DMS53 treated with DMSO at 0.1 percent for 48 hours (cell line): ENCODE measurements around the gene KLRG1.
A peak's percentile ranks its signal among the peaks of the same experiment; 100 is the strongest.

Source experiments
- DNase-seq: peaks from one replicate; lab custom pipeline; 2025; ENCODE audit not compliant: unreplicated experiment; lab: John Stamatoyannopoulos, UW

Gene KLRG1

DNA sequence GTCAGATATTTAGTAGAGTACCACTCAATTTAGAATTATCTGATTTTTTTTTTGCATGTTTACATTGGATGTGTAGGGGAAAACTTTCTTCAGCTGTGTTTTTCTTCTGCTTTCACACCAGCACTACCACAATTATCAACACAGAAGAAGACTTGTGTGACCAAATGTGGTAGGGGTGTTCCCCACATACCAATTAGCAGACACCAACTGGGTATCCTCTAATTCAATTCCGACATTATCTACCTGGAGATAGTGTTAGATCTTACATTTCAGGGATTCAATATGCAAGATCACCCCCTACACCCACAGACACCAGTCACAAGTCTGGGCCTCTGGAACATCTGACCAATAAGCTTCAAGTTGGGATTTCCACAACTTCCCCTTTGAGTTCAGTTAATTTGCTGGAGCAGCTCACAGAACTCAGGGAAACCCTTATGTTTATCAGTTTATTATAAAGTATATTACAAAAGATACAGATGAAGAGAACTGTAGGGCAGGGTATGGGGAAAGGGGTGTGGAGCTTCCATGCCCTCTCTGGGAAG is 4.1 kb upstream of the KLRG1 start:
- DNase-seq, result no peak

DNA sequence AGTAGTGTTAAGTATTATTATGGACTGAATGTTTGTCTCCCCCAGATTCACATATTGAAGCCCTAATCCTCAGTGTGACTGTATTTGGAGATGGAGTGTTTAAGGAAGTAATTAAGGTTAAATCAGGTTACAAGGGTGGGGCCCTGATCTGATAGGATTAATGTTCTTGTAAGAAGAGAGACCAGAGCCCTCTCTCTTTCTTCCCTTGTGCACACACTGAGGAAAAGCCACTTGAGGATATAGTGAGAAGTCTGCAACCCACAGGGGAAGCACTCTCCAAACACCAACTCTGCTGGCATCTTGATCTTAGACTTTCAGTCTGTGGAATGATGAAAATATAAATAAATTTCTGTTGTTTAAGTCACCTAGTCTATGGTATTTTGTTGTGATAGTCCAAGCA is 2.2 kb upstream of the KLRG1 start:
- no peak for DNase-seq

DNA sequence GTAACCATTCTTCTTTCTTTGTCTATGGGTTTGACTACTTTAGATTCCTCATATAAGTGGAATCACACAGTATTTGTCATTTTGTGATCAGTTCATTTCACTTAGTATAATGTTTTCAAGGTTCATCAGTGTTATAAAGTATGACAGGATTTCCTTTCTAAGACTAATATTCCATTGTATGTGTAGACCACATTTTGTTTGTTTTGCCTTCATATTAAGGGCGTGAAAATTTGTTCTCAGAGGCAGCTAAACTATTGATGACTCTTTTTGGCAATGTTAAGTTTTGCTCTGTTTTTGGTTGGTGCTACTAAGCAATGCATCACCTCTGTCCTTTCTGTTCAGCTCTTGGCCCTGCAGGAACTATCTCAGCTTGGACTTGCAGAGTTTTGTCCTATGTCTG is 1.7 kb upstream of the KLRG1 start:
- no peak for DNase-seq

DNA sequence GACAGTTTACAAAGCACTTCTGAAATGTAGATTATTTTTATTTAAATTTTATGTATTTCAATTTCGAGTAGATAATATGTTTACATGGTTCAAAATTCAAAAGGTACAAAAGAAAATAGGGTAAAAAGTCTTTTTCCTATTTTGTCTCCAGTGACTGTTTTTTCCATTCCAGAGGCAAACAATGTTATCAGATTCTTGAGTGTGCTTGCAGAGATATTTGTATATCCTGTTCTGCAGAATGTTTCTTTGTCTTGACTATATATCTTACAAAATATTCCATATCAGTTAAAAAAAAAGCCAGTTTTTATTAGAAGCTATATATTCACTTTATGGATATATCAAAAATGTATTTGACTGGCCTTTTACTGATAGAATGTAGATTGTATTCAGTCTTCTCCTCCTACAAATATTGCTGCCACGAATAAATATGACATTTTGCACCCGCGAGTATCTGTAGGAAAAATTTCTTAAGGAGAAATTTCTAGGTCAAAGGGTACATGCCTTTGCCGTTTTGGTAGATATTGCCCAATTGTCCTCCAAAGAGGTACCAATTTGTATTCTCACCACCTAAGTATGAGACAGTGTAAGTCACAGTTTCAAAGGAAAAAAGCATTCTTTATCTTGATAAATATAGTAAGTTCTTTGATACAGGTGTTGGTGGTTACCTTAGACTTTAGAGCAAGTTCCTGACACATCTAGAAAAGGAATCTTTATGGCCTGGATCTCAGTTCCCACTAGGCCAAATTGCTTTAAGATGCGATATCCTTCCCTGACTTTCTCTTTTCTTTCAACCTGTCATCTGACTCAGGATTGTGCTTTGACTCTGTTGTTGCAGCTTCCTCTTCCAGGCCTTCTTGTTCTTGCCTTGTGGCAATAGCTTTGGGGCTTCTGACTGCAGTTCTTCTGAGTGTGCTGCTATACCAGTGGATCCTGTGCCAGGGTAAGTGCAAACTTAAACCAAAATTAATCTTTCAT is 2.3 kb downstream of the KLRG1 start:
- DNase-seq, result no peak

DNA sequence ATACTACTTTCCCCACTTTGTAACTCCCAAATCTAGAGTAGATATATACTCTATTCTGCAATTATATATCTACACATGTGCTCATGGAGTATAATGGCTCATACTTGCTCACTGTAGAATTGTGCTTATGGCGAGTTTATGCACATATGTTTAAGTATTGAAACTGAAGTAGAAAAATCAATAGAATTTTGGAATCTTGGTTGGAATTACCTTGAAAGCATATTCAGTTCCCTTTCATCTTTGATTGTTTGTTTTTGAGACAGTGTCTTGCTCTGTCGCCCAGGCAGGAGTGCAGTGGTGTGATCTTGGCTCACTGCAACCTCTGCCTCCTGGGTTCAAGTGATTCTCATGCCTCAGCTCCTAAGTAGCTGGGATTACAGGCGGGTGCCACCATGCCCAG is 4.5 kb downstream of the KLRG1 start:
- no peak for DNase-seq

DNA sequence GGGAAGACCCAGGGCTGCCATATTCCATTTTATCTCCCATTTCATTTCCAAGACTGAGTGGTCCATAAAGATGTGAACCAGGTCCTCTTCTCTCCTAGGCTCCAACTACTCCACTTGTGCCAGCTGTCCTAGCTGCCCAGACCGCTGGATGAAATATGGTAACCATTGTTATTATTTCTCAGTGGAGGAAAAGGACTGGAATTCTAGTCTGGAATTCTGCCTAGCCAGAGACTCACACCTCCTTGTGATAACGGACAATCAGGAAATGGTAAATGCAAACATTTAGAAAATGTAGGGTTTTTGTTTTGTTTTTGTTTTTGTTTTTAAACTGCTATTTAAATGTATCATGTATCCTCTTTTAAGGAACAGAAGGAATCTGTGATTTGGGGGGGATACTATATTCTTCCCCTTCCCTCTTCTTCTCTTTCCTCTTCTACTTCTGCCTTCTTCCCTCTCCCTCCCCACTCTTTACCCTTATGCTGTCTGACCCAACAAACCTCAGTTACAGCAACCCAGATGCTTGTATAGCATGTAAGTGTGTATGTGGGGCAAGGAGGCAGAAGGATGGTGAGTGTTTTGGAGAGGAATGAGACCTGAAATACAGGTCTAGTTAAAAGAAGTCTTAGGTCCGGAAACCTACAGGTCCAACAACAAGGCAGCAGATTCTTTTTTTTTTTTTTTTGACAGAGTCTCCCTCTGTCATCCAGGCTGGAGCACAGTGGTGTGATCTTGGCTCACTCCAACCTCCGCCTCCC is 5.9 kb downstream of the KLRG1 start:
- no peak for DNase-seq

DNA sequence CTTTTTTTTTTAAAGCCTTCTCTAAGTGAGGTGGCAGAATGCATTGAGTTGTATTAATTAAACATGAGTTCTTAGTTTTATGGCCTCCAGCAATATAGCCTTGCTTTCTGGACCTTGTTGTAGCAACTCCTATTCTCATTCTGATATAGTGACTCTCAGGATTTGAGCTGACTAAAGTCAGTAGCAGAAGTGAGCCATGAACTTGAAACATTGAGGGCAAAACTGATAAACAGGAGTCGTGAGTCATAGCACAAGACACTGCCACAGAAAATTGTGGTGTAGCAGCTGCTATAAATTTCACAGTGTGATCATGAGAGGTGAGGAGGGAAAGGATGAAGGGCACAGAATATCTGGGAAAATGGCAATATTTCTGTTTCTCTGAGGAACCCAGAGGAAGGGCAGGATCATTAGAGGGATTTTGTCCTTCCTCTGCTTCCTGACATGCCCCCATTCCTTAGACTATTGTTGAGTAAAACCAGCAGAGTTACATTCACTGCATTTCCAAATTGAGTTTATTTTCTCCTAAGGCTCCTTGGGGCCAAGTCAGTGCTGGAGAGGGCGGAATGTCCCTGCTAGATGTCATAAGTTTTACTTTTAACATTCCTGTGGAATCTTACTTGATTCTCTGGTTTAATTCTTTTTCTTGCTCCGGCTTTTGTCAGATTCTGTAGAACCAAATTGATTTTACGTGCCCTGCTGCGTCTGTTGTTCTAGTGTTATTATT is 7.5 kb downstream of the KLRG1 start:
- no peak for DNase-seq

DNA sequence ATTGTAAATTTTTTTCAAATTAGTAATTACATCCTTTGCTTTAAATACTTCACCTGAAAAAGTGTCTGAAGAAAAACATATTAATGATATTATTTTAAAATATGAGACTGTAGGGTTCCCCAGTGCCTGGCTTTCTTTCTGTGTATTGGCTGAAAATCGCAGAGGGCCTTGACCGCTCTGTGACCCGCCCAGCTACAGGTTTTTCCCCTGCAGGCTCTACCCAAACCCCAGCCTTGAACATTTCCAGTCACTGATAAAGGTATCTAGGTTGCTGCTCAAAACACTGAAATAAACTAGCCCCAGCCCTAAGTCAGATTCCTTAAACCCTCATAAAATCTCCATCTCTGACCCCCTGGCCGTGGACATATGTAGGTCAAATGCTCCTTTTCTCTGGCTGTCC is 11.9 kb downstream of the KLRG1 start:
- DNase-seq, result no peak

DNA sequence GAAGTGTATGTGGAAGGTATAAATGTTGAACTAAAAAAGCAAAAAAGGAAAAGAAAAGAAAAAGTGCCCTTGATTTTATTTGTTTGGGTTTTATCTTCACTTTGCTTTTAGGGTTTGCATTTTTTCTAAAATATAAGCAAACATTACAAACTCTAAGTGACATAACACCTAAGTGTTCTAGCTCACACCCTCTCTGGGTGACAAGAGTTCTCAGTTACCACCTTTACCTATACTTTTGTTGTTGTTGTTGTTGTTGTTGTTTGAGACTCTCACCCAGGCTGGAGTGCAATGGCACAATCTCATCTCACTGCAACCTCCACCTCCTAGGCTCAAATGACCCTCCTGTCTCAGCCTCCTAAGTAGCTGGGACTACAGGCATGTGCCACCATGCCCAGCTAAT is 13.0 kb downstream of the KLRG1 start:
- no peak for DNase-seq

DNA sequence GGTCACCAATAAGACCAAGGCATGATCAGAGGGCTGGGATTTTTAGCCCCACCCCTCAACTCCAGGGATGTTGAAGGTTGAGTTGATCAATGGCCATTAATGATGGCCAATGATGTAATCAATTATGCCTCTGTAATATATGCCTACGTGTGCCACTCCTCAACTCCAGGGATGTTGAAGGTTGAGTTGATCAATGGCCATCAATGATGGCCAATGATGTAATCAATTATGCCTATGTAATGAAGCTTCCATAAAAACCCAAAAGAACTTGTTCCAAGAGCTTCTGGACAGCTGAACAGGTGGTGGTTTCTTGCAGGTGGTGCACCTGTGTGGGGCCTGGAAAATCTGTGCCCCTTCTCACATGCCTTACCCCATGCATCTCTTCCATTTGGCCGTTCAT is 33.2 kb downstream of the KLRG1 start:
- no peak for DNase-seq

DNA sequence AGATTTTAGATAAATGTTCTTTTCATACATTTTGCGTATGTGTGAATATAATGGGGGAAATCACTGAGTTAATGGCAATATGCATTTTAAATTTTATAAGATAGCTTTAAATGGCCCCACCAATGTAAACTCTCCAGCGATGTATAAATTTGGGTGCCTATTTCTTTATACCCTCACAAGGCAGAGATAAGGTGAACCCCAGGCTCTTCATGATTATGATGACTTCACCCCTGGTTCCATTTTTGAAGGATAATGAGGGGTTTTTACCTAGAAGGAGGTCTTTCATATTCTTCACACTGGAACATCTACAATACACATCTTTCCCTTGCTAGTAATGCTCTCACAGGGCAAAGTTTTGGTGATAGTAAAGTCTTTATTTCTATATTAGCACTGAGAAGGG is 35.2 kb downstream of the KLRG1 start:
- DNase-seq, result no peak

DNA sequence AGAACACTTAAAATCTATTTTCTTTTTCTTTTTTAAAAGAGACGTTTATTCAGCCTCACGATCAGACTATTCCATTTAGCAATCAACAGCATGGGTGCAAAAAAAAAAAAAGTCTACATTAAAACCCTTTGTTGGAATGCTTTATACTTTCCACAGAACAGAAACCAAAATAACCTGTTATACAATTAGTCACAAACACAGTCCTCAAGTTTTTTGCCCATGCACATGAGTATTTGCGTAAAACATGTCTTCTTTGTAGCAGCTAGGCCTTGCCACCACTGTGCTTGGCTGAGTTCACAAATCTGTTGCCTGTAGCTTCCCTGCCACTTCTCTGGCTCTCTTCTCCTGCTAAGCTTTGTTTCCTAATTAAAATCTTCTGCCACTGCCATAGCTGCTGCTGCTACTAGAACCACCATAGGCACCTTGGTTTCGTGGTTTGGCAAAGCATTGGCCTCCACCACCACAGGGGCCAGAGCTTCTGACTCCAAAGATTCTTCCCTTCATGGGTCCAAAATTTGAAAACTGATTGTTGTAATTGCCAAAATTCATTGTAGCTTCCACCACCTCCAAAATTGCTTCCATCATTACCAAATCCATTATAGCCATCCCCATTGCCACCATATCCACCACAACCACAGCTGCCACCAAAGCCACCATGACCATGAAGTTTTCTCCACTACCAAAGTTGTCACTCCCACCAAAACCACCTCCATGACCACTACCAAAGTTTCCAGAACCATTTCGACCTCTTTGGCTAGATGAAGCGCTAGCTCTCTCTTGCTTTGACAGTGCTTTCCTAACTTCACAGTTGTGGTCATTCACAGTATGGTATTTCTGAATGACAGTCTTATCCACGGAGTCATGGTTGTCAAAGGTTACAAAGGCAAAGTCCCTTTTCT is 38.1 kb downstream of the KLRG1 start:
- DNase-seq, result no peak

DNA sequence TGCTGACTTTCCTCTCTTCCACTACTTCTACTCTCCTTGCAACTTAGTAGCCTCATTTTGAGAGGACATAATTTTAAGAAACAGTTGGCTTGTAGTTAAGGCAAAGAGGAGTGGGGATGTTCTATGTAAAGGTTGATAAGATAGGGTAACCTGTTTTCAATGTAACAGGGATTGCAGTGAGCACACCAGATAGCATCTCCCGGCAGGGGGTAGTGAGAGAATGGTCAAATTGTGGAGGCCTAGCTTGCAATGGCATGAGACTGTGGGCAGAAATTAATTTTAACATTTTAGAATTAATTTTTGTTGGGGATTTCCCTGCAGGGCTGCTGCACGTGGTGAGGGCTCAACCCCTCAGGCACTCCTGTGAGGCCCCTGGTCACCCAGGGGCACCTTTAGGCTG is 41.4 kb downstream of the KLRG1 start:
- DNase-seq, result no peak

DNA sequence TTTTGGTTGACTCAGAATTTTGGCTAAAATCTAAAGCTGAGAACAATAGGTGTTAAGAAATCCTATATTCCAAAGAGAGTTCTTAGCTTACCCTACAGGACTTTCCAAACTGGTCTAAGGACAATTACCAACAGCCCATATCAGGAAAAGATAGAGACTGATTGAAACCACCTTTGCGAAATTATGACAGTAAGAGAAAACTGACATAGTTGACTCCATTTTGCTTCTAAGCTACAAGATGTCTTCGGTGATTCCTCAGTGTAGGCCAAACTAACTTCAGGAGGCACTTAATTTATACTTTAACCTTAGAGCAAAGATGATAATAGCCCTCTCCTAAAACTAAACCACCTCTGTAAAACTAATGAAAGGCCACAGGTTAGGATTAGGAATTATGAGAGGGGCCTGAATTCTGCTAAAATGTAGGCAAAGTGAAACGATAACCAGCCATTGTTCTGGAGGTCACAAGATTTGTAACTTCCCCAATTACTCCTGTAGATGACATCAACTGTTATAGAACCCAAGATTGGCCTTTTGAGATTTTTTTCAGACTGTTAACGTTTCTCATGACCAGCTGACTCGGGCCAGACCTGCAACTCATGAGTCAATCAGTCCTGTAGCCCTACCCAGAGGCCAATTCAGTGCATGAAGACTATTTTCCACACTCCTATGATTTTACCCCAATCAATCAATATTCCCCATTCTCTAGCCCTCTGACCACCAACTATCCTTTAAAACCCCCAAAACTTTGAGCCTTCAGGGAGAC is 43.0 kb downstream of the KLRG1 start:
- no peak for DNase-seq

DNA sequence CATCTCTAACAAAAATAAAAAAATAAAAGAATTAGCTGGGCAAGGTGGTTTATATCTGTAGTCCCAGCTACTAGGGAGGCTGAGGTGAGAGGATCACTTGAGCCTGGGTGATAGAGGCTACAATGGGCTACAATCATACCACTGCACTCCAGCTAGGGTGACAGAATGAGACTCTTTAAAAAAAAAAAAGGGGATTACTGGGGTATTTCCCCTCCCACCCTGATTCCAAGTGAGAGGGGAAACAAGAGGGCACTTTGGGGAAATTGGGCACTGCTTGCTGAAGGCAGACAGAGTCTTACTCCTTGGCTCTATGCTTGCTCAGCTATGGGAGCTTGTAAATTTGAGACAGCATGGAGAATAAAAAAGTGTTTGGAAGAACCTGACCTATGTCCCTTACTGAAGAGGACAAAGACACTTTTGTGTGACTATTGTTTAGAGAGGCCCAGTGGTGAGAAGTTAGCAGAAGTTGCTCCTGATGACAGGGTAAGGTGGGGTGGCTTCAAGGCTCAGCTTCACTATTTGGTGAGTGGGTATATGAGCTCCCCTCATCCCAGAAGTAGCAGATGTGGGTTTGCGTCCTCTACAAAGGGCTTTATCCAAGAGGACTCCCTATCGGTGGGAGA is 44.0 kb downstream of the KLRG1 start:
- no peak for DNase-seq

DNA sequence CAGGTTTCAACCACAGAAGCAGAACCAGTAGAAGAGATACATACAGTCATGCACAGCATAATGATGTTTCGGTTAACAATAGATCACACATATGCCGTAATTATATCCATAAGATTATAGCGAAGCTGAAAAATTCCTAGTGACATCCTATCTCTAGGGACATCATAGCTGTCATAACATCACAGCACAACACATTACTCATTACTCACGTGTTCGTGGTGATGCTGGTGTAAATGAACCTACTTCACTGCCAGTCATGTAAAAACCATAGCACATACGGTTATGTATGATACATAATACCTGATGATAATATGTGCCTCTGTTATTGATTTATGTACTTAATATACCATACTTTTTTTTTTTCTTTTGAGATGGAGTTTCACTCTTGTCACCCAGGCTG is 44.7 kb downstream of the KLRG1 start:
- DNase-seq, result no peak

DNA sequence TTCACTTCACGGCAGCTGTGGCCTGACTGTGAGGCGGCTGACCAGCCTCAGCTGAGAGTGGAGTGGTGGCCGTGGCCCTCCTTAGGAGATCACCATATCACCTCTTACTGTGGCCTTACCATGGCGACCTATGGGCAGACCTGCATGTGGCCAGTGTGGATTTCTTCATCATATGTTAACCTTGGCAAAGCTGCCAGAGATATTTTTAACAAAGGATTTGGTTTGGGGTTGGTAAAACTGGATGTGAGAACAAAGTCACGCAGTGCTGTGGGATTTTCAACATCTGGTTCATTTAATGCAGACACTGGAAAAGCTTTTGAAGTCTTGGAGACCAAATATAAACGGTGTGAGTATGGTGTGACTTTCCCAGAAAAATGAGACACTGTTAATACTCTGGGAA is 46.9 kb downstream of the KLRG1 start:
- DNase-seq, result no peak

DNA sequence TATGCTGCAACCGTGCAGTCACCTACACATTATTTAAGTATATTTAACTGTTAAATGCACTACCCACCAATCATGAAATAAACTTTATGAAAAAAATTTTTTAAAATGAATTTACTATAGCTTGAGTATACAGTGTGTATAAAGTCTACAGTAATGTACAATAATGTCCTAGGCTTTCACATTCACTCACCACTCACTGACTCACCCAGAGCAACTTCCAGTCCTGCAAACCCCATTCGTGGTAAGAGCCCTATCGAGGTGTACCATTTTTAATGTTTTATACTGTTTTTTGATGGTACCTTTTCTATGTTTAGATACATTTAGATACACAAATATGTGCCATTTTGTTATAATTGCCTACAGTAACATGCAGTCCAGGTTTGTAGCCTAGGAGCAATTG is 48.1 kb downstream of the KLRG1 start:
- no peak for DNase-seq

DNA sequence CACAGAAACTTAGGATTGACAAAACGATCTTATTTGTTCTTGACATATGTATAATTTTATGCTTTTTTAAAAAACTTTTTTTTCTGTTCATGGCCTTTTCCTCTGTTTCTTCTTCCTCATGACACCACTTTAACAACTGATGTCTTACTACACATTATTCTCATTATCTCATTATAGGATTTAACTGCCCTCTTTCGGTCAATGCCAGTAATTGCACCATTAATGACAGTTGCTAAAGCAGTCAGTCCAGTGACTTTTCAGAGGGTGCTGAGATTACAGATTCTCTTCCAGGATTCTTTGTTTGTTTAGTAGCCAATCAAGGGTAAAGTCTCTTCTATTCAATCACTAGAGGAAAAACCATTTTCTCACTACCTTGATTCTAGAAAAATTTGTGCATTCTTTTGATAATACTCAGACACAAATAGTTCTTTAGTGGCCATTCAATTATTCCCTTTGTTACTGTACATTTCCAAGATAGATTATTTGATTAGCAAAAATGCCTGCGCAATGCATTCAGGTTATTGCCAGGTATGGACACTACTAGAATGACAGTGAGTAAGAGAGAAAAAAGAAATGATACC is 50.1 kb downstream of the KLRG1 start:
- peak; percentile 88 for DNase-seq
